ENCODE data around the gene TUBGCP6.

Gene TUBGCP6

GRCh38 chr22:50253941-50254340 lies 9.1 kb upstream of the TUBGCP6 start:
- in situ Hi-C loops (cut with MboI; ENCODE audit: low sequenced_read_pairs) = no loop called here

GRCh38 chr22:50253046-50253915 lies 8.5 kb upstream of the TUBGCP6 start:
- in situ Hi-C loops (cut with MboI; ENCODE audit: low sequenced_read_pairs) = no loop called here

GRCh38 chr22:50252082-50253045 lies 7.5 kb upstream of the TUBGCP6 start:
- in situ Hi-C loops (cut with MboI; ENCODE audit: low sequenced_read_pairs) = no loop called here

- in situ Hi-C loops (cut with MboI; ENCODE audit: low sequenced_read_pairs) = no loop called here
These were observed 6.8 kb upstream of the TUBGCP6 start for GRCh38 chr22:50251477-50252081.

DNA sequence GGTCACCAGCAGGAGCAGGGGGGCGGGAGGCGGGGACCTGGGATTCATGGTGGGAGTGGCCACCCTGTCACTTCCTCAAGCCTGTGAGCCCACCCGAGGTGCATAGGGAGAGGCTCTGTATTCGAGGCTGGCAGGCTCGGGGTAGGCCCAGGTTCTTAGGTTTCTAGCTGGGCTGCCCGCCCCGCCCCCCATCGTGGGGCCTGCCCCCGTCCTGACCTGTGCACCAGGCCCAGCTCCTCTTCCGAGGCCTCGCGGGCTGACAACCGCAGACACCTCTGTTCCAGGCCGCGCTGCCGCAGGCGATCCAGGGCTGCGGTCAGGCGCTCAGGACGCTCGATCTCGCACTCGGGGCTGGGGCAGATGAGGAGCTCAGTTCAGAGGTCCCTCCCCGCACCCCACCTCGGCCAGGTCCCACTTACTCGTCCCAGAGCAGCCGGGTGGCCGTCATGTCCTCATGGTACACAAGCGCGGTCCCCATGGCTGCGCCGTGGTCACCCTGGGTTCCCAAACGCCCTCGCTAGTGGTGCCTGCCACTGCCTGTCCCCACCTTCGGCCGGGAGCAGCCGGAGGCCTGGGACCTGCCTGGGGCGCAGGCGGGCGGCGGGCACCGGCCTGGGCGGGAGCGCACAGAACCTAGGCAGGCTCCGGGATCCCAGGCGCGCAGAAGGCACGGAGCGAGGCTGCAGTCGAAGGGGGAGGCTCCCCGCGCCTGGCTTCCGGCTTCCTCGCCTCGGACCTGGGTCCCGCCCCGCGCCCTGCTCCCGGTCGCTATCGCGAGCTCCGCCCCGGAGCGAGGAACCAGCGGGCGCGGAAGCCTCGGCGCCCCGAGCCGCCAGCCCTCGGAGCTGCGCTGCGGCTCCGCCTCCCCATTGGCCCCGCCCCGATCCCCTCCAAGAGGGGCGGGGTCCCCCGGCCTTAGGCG lies 6.0 kb upstream of the TUBGCP6 start, which contains the start of gene HDAC10:
Gene HDAC10, minus strand, starts transcription at position 711 of the 922 bp plus-strand sequence. Its CDS starts 233 bp downstream, at position 478.
- in situ Hi-C loops (cut with MboI; ENCODE audit: low sequenced_read_pairs) = no loop called here

DNA sequence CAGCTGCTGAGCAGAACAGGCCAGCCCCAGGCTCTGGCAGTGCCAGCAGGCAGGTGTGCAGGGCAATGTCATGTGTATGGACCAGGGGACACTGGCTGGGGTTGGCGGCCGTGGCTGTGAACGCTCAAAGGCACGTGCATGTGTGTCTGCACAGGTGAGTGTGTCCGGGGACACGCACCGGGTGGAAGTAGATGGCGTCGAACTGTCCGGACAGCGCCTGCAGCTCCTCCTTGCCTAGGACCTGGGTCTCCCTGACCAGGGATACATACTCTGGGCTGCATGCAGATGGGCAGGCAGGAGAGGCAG lies 5.4 kb upstream of the TUBGCP6 start:
- in situ Hi-C loops (cut with MboI; ENCODE audit: low sequenced_read_pairs) = no loop called here

DNA sequence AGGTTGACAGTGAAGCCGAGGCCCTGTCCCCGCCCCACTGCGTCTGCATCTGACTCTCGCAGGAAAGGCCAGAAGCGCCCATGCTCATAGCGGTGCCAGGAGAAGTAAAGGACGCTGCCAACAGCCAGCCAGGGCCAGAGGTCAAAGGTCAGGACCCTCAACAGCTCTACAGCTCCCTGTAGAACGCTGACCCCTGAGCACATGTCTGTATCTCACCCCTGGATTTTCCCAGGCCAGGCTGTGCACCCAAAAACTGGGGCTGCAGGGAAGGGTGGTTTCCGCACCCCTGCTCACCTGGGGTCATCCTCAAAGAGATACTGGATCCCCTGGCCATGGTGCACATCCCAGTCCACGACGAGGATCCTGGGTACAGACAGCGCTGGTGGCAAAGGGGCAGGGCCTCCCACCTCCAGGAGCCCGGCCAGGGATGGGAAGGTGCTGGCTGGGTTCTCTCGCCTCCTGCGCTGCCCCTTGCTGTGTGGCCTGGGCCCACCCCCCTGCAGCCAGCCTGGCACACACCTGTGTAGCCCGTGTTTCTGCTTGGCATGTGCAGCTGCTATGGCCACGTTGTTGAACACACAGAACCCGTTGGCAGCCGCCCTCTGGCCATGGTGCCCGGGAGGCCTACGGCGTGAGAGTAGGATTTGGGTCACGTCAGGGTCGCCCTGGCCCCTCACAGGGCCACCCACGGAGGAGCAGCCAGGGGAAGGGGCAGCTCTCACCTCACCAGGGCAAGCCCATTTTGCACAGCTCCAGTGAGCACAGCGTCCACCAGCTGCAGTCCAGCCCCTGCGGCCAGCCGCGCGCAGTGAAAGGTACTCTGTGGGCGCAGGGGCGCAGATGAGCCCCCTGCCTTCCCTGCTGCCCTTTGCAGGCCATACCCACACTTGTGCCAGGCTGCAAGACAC lies 4.8 kb upstream of the TUBGCP6 start:
- in situ Hi-C loops (cut with MboI; ENCODE audit: low sequenced_read_pairs) = no loop called here

- in situ Hi-C loops (cut with MboI; ENCODE audit: low sequenced_read_pairs) = no loop called here
These were observed 3.6 kb upstream of the TUBGCP6 start for GRCh38 chr22:50248196-50249081.

DNA sequence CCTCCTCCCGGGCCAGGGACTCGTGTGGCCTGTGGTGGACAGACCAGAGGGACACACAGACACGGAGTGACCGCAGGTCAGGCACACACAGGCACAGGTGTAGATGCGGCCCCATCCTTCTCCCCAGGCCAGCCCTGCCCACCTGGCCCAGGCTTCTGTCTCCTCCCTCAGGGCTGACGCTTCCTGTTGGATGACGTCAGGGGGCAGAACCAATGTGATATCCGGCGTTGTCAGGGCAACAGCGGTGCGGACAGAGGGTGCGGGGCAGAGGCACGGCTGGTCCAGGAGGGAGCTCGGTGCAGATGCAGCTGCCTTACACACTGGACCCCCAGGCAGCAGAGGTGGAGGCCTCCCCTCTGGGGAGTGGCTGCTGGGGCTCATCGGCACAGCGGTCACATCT lies 2.9 kb upstream of the TUBGCP6 start:
- in situ Hi-C loops (cut with MboI; ENCODE audit: low sequenced_read_pairs) = no loop called here

- in situ Hi-C loops (cut with MboI; ENCODE audit: low sequenced_read_pairs) = no loop called here
These were observed 1.7 kb upstream of the TUBGCP6 start for GRCh38 chr22:50246242-50247175.

DNA sequence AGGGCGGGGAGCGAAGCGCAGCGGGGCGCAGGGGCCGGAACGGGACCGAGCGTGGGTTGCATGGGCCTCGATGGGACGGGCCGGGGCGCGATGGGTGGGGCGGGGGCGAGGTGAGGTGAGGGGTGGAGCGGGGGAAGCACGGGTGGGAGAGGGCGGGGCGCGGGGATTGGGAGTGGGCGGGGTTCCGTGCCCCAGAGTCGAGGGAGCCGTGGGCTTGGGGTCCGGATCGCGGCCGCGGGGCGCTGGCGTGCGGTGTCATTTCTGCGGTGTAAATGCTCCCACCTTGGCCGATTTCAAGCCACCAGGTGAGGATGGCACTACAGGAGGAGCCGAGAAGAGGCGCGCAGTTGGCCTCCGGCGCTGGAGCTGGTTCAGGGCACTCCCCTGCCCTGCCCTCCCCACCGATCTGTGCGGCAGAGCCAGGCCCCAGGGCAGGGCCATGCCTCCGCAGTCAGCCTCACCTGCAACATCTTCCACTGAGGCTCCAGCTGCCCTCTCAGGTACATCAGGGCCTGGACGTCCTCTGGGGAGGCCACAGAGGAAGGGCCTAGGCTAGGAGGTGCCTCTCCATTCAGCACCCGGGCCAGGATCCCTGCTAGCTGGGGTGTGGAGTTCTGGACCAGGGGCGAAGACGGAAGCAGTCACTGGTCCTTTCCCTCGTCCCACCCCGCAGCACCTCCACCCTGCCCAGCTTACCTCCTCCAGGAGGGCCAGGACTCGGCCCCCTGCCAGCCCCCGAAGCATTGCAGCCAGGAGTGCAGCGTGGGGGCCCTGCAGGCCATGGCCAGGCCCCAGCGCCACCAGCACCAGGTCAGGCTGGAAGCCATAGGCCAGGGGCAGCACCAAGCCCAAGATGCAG lies 620 bp upstream of the TUBGCP6 start:
- in situ Hi-C loops (cut with MboI; ENCODE audit: low sequenced_read_pairs) = no loop called here

DNA sequence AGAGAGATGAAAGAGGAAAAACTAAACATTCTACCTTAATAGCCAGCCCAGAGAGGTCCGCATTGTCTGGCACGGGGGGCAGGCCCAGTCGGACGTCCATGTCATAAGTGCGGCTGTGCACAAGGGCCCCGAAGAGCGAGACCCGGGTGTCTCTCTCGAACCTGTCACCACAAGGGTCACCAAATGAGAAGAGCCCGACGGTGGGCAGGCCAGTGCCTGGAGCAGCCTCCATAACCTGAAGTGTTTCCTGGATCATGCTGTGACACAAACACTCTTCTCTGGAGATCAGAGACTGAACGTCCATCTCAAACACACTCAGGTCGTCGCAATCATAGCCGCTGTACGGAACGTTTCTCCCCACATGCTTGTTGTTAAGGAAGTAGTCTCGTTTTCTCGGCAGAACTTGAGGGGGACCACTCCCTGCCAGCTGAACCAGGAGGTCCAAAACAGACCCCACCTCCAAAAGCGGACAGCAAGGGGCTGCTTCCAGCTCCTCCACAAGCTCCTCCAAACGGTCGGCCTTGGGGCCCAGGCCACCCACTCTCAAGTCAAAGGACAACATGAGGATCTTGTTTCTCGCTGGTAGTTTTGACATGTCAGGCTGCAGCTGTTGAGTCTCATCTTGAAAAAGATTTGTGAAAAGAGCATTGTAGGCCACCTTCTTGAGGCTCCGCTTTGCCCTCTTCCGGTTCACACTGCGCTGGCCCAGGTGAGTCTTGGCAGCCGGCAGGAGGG lies 971 bp downstream of the TUBGCP6 start:
- in situ Hi-C loops (cut with MboI; ENCODE audit: low sequenced_read_pairs) = no loop called here

DNA sequence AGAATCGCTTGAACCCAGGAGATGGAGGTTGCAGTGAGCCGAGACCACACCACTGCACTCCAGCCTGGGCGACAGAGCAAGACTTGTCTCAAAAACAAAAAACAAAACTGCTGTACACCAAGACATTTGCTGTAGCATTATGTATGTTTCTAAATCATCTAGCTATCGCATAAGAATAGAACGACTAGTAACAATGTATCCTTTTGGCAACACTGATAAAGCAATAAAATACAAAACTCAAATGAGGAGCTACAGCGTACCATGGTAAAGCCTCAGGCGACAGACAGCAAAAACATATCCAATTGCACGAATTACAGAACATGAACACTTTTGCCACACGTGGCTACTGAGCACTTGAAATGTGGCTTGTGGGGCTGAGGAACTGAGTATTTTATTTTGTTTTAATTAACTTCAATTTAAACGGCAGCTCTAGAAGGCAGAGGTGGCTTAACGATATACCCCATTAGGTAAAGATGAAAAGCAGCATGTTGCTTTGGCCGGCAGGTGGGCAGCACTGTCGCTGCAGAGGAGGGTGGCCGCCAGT lies 2.3 kb downstream of the TUBGCP6 start:
- in situ Hi-C loops (cut with MboI; ENCODE audit: low sequenced_read_pairs) = no loop called here

GRCh38 chr22:50238755-50239154 lies 6.1 kb downstream of the TUBGCP6 start:
- in situ Hi-C loops (cut with MboI; ENCODE audit: low sequenced_read_pairs) = no loop called here

DNA sequence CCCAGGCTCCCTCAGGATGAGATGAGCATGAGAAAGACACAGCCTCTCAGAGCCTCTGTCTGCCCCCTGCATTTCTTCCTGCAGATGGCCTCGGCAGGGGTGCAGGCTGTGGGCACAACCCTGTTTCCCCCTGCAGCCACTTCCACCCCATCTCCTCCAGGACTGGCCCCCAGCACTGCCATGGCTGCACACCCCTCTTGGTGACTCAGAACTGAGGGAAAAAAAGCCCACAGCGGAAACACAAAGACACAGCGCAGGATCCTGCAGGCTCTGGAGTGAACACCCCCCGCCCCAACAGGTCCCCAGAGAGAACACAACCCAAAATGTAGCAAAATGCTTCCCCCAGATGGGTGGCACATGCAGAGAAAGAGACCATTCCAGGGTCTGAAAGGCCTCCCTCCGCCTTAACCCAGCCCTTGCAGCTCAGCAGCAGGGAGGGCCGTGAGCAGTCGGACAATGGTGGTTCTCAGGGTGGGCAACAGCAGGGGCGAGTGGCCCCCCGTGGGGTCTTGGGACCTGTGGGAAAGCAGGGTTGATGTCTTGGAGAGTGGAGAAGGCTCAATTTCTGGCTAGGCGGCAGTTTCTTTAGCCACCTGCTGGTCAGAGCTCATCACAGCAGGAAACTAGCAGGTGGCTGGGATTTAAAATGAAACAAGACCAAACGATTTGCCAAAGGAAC lies 8.0 kb downstream of the TUBGCP6 start:
- in situ Hi-C loops (cut with MboI; ENCODE audit: low sequenced_read_pairs) = no loop called here
